GM21576 (cell line): ENCODE measurements around the gene HIPK1.

Source experiments
- ATAC-seq: cut with Tn5 transposase; IDR thresholded peaks from one replicate; pipeline ENCODE4 v1.9.1; 2021; ENCODE audit warnings: mild to moderate bottlenecking, moderate library complexity; ENCODE audit not compliant: unreplicated experiment

Gene HIPK1

GRCh38 chr1:113928941-113929749 lies at the start of gene HIPK1:
Gene HIPK1 (plus strand): TSS chr1:113929324.
- ATAC-seq, result peak; percentile 63

GRCh38 chr1:113879739-113880038 lies 49.4 kb upstream of the HIPK1 start:
- ATAC-seq, result no peak

- ATAC-seq, result no peak
These were observed 47.5 kb upstream of the HIPK1 start for GRCh38 chr1:113881661-113882060.

GRCh38 chr1:113886417-113887401 lies 42.4 kb upstream of the HIPK1 start:
- no peak for ATAC-seq

- no peak for ATAC-seq
These were observed 41.5 kb upstream of the HIPK1 start, which contains the start of gene BCL2L15 for GRCh38 chr1:113887402-113888175. Gene BCL2L15 (minus strand): TSS chr1:113887581. CDS start chr1:113887375, 206 bp downstream.

- ATAC-seq, result no peak
These were observed 38.3 kb upstream of the HIPK1 start for GRCh38 chr1:113890816-113891215.

GRCh38 chr1:113891631-113892220 lies 37.4 kb upstream of the HIPK1 start:
- no peak for ATAC-seq

GRCh38 chr1:113893267-113893666 lies 35.9 kb upstream of the HIPK1 start:
- no peak for ATAC-seq

- ATAC-seq, result no peak
These were observed 34.0 kb upstream of the HIPK1 start for GRCh38 chr1:113895098-113895497.

- ATAC-seq, result no peak
These were observed 33.2 kb upstream of the HIPK1 start for GRCh38 chr1:113895961-113896360.

- no peak for ATAC-seq
These were observed 30.8 kb upstream of the HIPK1 start for GRCh38 chr1:113898241-113898814.

- no peak for ATAC-seq
These were observed 30.0 kb upstream of the HIPK1 start for GRCh38 chr1:113899111-113899510.

- ATAC-seq, result no peak
These were observed 27.9 kb upstream of the HIPK1 start for GRCh38 chr1:113901191-113901590.

GRCh38 chr1:113903501-113904292 lies 25.4 kb upstream of the HIPK1 start:
- no peak for ATAC-seq

- peak; percentile 24 for ATAC-seq
These were observed 24.8 kb upstream of the HIPK1 start for GRCh38 chr1:113904293-113904673.

- peak; percentile 88 for ATAC-seq
These were observed 24.3 kb upstream of the HIPK1 start, which contains the start of the genes AP4B1 and DCLRE1B for GRCh38 chr1:113904674-113905434. Gene AP4B1 (minus strand): TSS chr1:113904799. CDS start chr1:113904717, 82 bp downstream. Gene DCLRE1B (plus strand): TSS chr1:113905326. CDS start chr1:113905587, 261 bp downstream.

- ATAC-seq, result peak; percentile 5
These were observed 23.7 kb upstream of the HIPK1 start for GRCh38 chr1:113905435-113905861.

GRCh38 chr1:113912594-113913311 lies 16.4 kb upstream of the HIPK1 start:
- no peak for ATAC-seq
